Endothelial cell (in vitro differentiated cells): ENCODE results near the gene TMEM176B. TPM values are rescaled to one million over a fixed set of nuclear protein-coding genes. Genes with fewer than 3 reads are reported as not detected.

Experiments
- DNase-seq: peaks from one replicate; pipeline ENCODE4 v3.0.0; 2021; ENCODE audit warnings: low spot score
- H3K27ac Mint-ChIP-seq: one replicate; pipeline ENCODE4 v1.8.0; 2021; ENCODE audit warnings: mixed read lengths, inconsistent platforms; ENCODE audit not compliant: unreplicated experiment
- H3K27me3 Mint-ChIP-seq: one replicate; pipeline ENCODE4 v1.8.0; 2021; ENCODE audit warnings: mild to moderate bottlenecking, moderate library complexity, mixed read lengths, inconsistent platforms; ENCODE audit not compliant: unreplicated experiment
- H3K36me3 Mint-ChIP-seq: one replicate; pipeline ENCODE4 v1.8.0; 2021; ENCODE audit warnings: mild to moderate bottlenecking, low read depth, mixed read lengths, inconsistent platforms; ENCODE audit not compliant: unreplicated experiment
- H3K4me1 Mint-ChIP-seq: one replicate; pipeline ENCODE4 v1.8.0; 2021; ENCODE audit warnings: mild to moderate bottlenecking, mixed read lengths, inconsistent platforms; ENCODE audit not compliant: unreplicated experiment
- H3K4me3 Mint-ChIP-seq: one replicate; pipeline ENCODE4 v1.8.0; 2021; ENCODE audit warnings: mild to moderate bottlenecking, mixed read lengths, inconsistent platforms; ENCODE audit not compliant: unreplicated experiment
- H3K9me3 Mint-ChIP-seq: one replicate; pipeline ENCODE4 v1.8.0; 2021; ENCODE audit warnings: mixed read lengths, inconsistent platforms; ENCODE audit not compliant: unreplicated experiment
- total RNA-seq: library from RNA; stranded (reverse); fragmentation: NEBNext Ultra II Directional; extraction: Animal tissue kit (Norgen Biotek cat#: 25700); gene quantifications from one replicate; pipeline ENCODE4 v1.2.1, GENCODE V29; 2021; ENCODE audit not compliant: unreplicated experiment
- TF ChIP-seq, protein P1 (sequence below): fragments of 200-600 bp; sonication (generic); IDR thresholded peaks from one replicate; pipeline ENCODE4 v1.5.0; 2021; ENCODE audit warnings: antibody characterized with exemption; ENCODE audit not compliant: unreplicated experiment

TMEM176B gene
- total RNA-seq, 1 donor from 2014 or later, result 1.4 TPM

DNA sequence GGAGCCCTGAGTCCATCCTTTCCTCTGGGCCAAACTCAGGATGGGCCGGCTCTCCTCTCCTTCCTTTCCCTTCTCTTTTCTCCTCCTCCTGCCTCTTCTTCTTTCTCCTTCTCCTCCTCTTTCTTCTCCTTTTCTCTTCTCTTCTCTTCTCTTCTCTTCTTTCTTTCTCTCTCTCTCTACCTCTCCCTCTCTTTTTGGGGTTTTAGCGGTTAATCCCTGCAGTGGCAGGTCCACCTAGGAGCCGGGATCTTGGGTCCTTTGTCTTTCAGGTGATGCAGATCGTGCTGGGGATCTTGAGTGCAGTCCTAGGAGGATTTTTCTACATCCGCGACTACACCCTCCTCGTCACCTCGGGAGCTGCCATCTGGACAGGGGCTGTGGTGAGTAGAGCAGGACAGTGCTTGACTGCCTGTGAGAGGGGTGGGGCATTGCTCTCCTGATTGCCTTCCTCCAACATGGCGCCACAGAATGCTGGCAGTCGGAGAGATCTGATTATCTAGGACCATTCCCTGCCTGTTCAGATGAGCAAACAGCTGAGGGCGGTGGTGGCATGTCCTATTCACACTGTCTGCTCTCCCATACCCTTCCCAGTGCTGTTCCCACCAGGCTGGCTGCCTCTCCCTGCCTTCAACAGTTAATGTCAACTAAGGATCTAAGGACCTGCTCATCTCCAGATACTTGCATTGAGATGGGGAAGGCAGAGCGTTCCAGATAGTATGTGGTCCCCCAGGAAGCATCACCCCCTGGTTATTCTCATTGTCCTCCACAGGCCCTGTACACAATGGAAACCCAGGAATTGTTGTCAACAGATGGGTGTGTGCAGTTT lies 2.0 kb upstream of the TMEM176B start:
- Mint-ChIP-seq H3K36me3 (peaks cover 9% of the 10 kb centered on the region), H3K4me1 (peaks cover 10% of the 10 kb centered on the region), H3K27me3 (peaks cover 18% of the 10 kb centered on the region), H3K27ac (no peak overlapping the region), H3K4me3 (peak overlapping the region; percentile 37), H3K9me3 (no peaks in the 10 kb centered on the region)
- no peak for DNase-seq
- TF ChIP-seq, protein P1, sequence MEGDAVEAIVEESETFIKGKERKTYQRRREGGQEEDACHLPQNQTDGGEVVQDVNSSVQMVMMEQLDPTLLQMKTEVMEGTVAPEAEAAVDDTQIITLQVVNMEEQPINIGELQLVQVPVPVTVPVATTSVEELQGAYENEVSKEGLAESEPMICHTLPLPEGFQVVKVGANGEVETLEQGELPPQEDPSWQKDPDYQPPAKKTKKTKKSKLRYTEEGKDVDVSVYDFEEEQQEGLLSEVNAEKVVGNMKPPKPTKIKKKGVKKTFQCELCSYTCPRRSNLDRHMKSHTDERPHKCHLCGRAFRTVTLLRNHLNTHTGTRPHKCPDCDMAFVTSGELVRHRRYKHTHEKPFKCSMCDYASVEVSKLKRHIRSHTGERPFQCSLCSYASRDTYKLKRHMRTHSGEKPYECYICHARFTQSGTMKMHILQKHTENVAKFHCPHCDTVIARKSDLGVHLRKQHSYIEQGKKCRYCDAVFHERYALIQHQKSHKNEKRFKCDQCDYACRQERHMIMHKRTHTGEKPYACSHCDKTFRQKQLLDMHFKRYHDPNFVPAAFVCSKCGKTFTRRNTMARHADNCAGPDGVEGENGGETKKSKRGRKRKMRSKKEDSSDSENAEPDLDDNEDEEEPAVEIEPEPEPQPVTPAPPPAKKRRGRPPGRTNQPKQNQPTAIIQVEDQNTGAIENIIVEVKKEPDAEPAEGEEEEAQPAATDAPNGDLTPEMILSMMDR, result no peak

DNA sequence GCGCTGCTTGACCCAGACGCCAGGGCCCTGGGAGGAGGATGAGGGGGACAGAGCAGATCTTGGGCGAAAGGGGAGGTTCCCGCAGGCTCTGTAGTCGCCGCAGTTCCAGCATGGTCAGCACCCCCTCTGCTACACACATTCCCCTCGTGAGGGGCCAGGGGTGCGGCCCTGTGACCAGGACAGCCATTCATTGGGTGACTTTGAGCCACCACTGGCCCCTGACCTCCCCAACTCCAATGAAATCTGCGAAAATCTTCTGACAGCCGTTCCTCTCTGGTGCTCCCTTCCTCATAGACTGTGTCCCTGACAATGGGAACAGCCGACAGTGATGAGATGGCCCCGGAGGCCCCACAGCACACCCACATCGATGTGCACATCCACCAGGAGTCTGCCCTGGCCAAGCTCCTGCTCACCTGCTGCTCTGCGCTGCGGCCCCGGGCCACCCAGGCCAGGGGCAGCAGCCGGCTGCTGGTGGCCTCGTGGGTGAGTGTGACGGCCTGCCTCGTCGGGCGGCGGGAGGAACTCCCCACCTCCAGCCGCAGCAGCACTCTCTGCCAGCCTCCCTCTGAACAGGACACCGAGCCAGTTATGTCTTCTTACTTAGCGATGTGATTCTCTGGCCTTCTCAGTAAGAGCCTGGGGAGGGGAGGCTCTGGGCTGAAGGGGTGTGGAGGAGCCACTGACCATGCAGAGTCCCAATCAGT lies 1.2 kb upstream of the TMEM176B start:
- Mint-ChIP-seq H3K36me3 (peaks cover 7% of the 10 kb centered on the region), H3K4me3 (peak overlapping the region; percentile 71), H3K9me3 (no peaks in the 10 kb centered on the region), H3K27ac (no peak overlapping the region), H3K4me1 (peaks cover 10% of the 10 kb centered on the region), H3K27me3 (peaks cover 18% of the 10 kb centered on the region)
- no peak for DNase-seq
- TF ChIP-seq, protein P1, result no peak

- peak within 1 kb of the TSS; percentile 81 for H3K27ac Mint-ChIP-seq
- peak within 1 kb of the TSS; percentile 71 for H3K4me3 Mint-ChIP-seq
- no peak for DNase-seq
- H3K9me3 Mint-ChIP-seq, result no peaks in the 10 kb centered on the region
- peaks cover 18% of the 10 kb centered on the region for H3K27me3 Mint-ChIP-seq
- peaks cover 8% of the 10 kb centered on the region for H3K36me3 Mint-ChIP-seq
- TF ChIP-seq, protein P1, result no peak
- peaks cover 10% of the 10 kb centered on the region for H3K4me1 Mint-ChIP-seq
These were observed 547 bp upstream of the TMEM176B start, which contains the start of gene TMEM176A for GRCh38 chr7:150800581-150801241. Gene TMEM176A (plus strand): TSS chr7:150800769. CDS start chr7:150801551, 782 bp downstream.

GRCh38 chr7:150799156-150799555 lies 1.0 kb downstream of the TMEM176B start:
- DNase-seq, result no peak
- no peaks in the 10 kb centered on the region for H3K9me3 Mint-ChIP-seq
- H3K27ac Mint-ChIP-seq, result no peak overlapping the region
- peak overlapping the region; percentile 71 for H3K4me3 Mint-ChIP-seq
- peaks cover 8% of the 10 kb centered on the region for H3K36me3 Mint-ChIP-seq
- peaks cover 18% of the 10 kb centered on the region for H3K27me3 Mint-ChIP-seq
- TF ChIP-seq, protein P1, result no peak
- peaks cover 10% of the 10 kb centered on the region for H3K4me1 Mint-ChIP-seq
